Measurements from ENCODE around the gene CHMP2A. TPM values are rescaled to one million over a fixed set of nuclear protein-coding genes. Genes with fewer than 3 reads are reported as not detected.

The CHMP2A gene
- polyA plus RNA-seq, 1 donor from 2014 or later, result 189 TPM

DNA sequence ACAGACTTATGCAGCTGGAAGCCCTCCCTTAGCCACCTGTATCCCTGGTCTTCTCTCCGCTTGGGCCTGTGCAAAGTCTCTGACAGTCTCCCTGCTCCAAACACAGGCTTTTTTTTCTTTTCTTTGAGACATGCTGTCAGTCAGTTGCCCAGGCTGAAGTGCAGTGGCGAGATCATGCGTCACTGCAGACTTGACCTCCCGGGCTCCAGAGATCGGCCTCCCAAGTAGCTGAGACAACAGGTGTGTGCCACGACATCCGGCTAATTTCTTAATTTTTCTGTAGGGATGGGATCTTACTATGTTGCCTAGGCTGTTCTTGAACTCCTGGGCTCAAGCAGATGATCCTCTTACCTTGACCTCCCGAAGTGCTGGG is 16.7 kb upstream of the CHMP2A start:
- H3K36me3 ChIP-seq (ENCODE audit: insufficient read depth, low read length), result no peaks in the 10 kb centered on the region
- no peaks in the 10 kb centered on the region for H3F3A ChIP-seq (ENCODE audit: insufficient read depth, low read length, poor library complexity, severe bottlenecking)
- H3K9ac ChIP-seq (ENCODE audit: low read length), result no peak overlapping the region
- H3K9me3 ChIP-seq (ENCODE audit: low read length), result no peaks in the 10 kb centered on the region
- H3K9me2 ChIP-seq (ENCODE audit: insufficient read depth, low read length), result no peaks in the 10 kb centered on the region
- TF ChIP-seq TAF1 (IDR thresholded peaks at IDR 0.05; ENCODE audit: low read depth), result no peak
- no peak for TF ChIP-seq CTCF (IDR thresholded peaks at IDR 0.05; ENCODE audit: poor library complexity, severe bottlenecking)
- H3K27me3 ChIP-seq (ENCODE audit: insufficient read depth, low read depth, low read length), result no peaks in the 10 kb centered on the region
- H3K4me3 ChIP-seq (ENCODE audit: low read length), result peak overlapping the region; percentile 97
- no peak overlapping the region for H2AFZ ChIP-seq (ENCODE audit: low read depth, low read length)
- H3K27ac ChIP-seq (ENCODE audit: low read length), result no peak overlapping the region
- H3K4me2 ChIP-seq (ENCODE audit: low read length), result no peak overlapping the region
- no peaks in the 10 kb centered on the region for H4K20me1 ChIP-seq (ENCODE audit: insufficient read depth)
- peaks cover 5% of the 10 kb centered on the region for H3K79me2 ChIP-seq (replicated peaks; ENCODE audit: insufficient read depth, low read length)

DNA sequence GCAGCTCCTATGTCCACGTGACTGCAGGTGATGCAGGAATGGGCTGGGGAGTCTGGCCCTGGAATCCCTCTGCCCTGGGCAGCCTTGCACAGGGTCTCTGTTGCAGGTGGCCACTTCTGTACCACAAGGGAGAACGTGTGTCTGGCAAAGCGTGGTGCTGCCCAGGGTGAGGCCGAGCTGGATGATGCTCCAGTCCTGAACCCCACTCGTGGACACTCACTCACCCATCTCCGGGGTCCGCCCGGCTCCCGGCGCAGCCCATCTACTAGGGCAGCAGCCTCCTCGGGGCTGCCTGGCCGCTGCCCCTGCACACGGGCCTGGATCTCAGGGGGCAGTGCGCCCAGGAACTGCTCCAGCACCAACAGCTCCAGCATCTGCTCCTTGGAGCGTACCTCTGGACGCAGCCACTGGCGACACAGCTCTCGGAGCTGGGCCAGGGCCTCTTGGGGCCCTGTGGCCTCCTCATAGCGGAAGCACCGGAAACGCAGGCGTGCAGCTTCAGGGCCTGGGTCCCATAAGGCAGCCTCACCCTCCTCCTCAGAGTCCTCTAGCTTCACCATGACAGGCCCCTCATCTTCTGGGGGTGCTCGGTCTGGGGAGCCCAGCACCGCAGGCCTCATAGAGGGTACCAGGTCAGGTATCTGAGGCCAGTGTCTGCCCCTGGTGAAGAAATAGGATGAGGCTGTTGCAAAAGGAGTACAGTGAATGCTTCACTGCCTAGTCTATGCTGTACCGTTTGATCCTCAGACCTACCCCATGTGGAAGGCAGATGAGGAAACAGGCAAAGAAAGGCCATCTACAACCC is 16.1 kb upstream of the CHMP2A start:
- H3K9me2 ChIP-seq (ENCODE audit: insufficient read depth, low read length), result no peaks in the 10 kb centered on the region
- H3K27ac ChIP-seq (ENCODE audit: low read length), result no peak overlapping the region
- no peaks in the 10 kb centered on the region for H4K20me1 ChIP-seq (ENCODE audit: insufficient read depth)
- no peak overlapping the region for H3K4me3 ChIP-seq (ENCODE audit: low read length)
- H3K36me3 ChIP-seq (ENCODE audit: insufficient read depth, low read length), result no peaks in the 10 kb centered on the region
- no peak overlapping the region for H3K4me2 ChIP-seq (ENCODE audit: low read length)
- H3K79me2 ChIP-seq (replicated peaks; ENCODE audit: insufficient read depth, low read length), result peaks cover 4% of the 10 kb centered on the region
- H3F3A ChIP-seq (ENCODE audit: insufficient read depth, low read length, poor library complexity, severe bottlenecking), result no peaks in the 10 kb centered on the region
- no peak overlapping the region for H3K9ac ChIP-seq (ENCODE audit: low read length)
- H2AFZ ChIP-seq (ENCODE audit: low read depth, low read length), result no peak overlapping the region
- no peaks in the 10 kb centered on the region for H3K27me3 ChIP-seq (ENCODE audit: insufficient read depth, low read depth, low read length)
- TF ChIP-seq EZH2 (IDR thresholded peaks at IDR 0.05; ENCODE audit: borderline replicate concordance, insufficient read depth, low read length, poor library complexity, severe bottlenecking) (no peak), CTCF (IDR thresholded peaks at IDR 0.05; ENCODE audit: poor library complexity, severe bottlenecking) (no peak), SMC3 (conservative IDR thresholded peaks at IDR 0.05; ENCODE audit: poor library complexity) (no peak), RAD21 (conservative IDR thresholded peaks at IDR 0.05) (no peak), REST (IDR thresholded peaks at IDR 0.05; ENCODE audit: borderline replicate concordance) (no peak)
- H3K9me3 ChIP-seq (ENCODE audit: low read length), result no peaks in the 10 kb centered on the region
